IMR-90 (cell line): Measurements from ENCODE around the gene GP9. TPM values are rescaled to one million over a fixed set of nuclear protein-coding genes. Genes with fewer than 3 reads are reported as not detected.

Experiments
- ATAC-seq: fragments of 200-7000 bp; cut with Tn5 transposase; 2 replicates; pipeline ENCODE4 v1.9.1; 2020; ENCODE audit warnings: low read depth, mild to moderate bottlenecking, moderate library complexity
- BruUV-seq: library from RNA; stranded (reverse); fragments of 400-500 nt; replicated peaks from 2 replicates; lab custom pipeline; 2021; lab: Mats Ljungman, UMichigan
- CTCF ChIA-PET: fragments of 300-600 bp; formaldehyde crosslinking; extraction: SDS; loops from one replicate; lab custom pipeline; 2021; ENCODE audit warnings: antibody characterized with exemption; lab: Yijun Ruan, JAX
- POLR2A ChIA-PET: fragments of 300-600 bp; sonication (Branson Sonifier 250); formaldehyde crosslinking; loops from one replicate; lab custom pipeline; 2022; ENCODE audit warnings: antibody characterized with exemption; ENCODE audit not compliant: unreplicated experiment; lab: Charles Lee
- DNase-seq: peaks from one replicate; pipeline ENCODE4 v3.0.0; 2013
- H2AFZ ChIP-seq: replicated peaks from 2 replicates; pipeline ENCODE3; 2013; ENCODE audit warnings: low read length, mild to moderate bottlenecking; ENCODE audit not compliant: poor library complexity
- H2AK5ac ChIP-seq: 2 replicates; pipeline ENCODE4 v1.6.1; 2013; ENCODE audit warnings: low read depth, low read length, inconsistent platforms
- H2AK9ac ChIP-seq: replicated peaks from 2 replicates; pipeline ENCODE3; 2013; ENCODE audit warnings: mild to moderate bottlenecking, low read depth, low read length, moderate library complexity; ENCODE audit not compliant: poor library complexity
- H2BK120ac ChIP-seq: 2 replicates; pipeline ENCODE4 v1.6.1; 2013; ENCODE audit warnings: low read depth, low read length, inconsistent platforms
- H2BK15ac ChIP-seq: 3 replicates; pipeline ENCODE4 v1.6.1; 2013; ENCODE audit warnings: low read depth, low read length, inconsistent platforms
- H2BK20ac ChIP-seq: 2 replicates; pipeline ENCODE4 v1.6.1; 2013; ENCODE audit warnings: low read depth, mild to moderate bottlenecking, inconsistent platforms, low read length, moderate library complexity
- H2BK5ac ChIP-seq: 2 replicates; pipeline ENCODE4 v1.6.1; 2013; ENCODE audit warnings: mild to moderate bottlenecking, low read depth, low read length, inconsistent platforms; ENCODE audit not compliant: poor library complexity, severe bottlenecking
- H3K14ac ChIP-seq: replicated peaks from 2 replicates; pipeline ENCODE4 v1.6.1; 2013; ENCODE audit warnings: low read depth, low read length, inconsistent platforms
- H3K18ac ChIP-seq: 2 replicates; pipeline ENCODE4 v1.6.1; 2013; ENCODE audit warnings: low read depth, low read length, control low read depth
- H3K23ac ChIP-seq: 2 replicates; pipeline ENCODE4 v1.6.1; 2013; ENCODE audit warnings: low read depth, low read length, inconsistent platforms
- H3K27ac ChIP-seq: 2 replicates; pipeline ENCODE4 v1.5.1; 2013; ENCODE audit warnings: mild to moderate bottlenecking, control low read depth, low read length; ENCODE audit not compliant: insufficient read depth
- H3K27me3 ChIP-seq: 2 replicates; pipeline ENCODE4 v1.6.1; 2013; ENCODE audit warnings: low read length; ENCODE audit not compliant: control insufficient read depth, insufficient read depth
- H3K36me3 ChIP-seq: 2 replicates; pipeline ENCODE4 v1.6.1; 2013; ENCODE audit warnings: low read length, mixed read lengths; ENCODE audit not compliant: control insufficient read depth, insufficient read depth
- H3K4ac ChIP-seq: 2 replicates; pipeline ENCODE4 v1.6.1; 2013; ENCODE audit warnings: low read depth, low read length, inconsistent platforms
- H3K4me1 ChIP-seq: 2 replicates; pipeline ENCODE4 v1.6.1; 2013; ENCODE audit warnings: low read length, mixed read lengths; ENCODE audit not compliant: control insufficient read depth, insufficient read depth
- H3K4me2 ChIP-seq: 2 replicates; pipeline ENCODE4 v1.6.1; 2013; ENCODE audit warnings: low read depth, mild to moderate bottlenecking, control low read depth, low read length, moderate library complexity
- H3K4me3 ChIP-seq: 2 replicates; pipeline ENCODE4 v1.5.1; 2013; ENCODE audit warnings: low read depth, mild to moderate bottlenecking, control low read depth, low read length, moderate library complexity; ENCODE audit not compliant: insufficient read depth
- H3K56ac ChIP-seq: 2 replicates; pipeline ENCODE4 v1.6.1; 2013; ENCODE audit warnings: low read length, inconsistent platforms; ENCODE audit not compliant: insufficient read depth; ENCODE audit errors: extremely low read depth
- H3K79me1 ChIP-seq, 2 experiments: 2 replicates each; pipeline ENCODE4 v1.6.1; 2013; ENCODE audit warnings: low read length in 2 of 2, inconsistent platforms in 1 of 2, low read depth in 1 of 2
- H3K9ac ChIP-seq: 2 replicates; pipeline ENCODE4 v1.6.1; 2013; ENCODE audit warnings: low read depth, low read length, control low read depth
- H3K9me1 ChIP-seq: 2 replicates; pipeline ENCODE4 v1.6.1; 2013; ENCODE audit warnings: low read length, inconsistent platforms; ENCODE audit not compliant: insufficient read depth
- H3K9me3 ChIP-seq: 2 replicates; pipeline ENCODE4 v1.6.1; 2013; ENCODE audit warnings: low read length; ENCODE audit not compliant: control insufficient read depth, insufficient read depth
- H4K20me1 ChIP-seq: 2 replicates; pipeline ENCODE4 v1.6.1; 2013; ENCODE audit warnings: low read length, inconsistent platforms; ENCODE audit not compliant: insufficient read depth
- H4K5ac ChIP-seq: 2 replicates; pipeline ENCODE4 v1.6.1; 2013; ENCODE audit warnings: mild to moderate bottlenecking, low read depth, low read length, control low read depth
- H4K8ac ChIP-seq, 2 experiments: 2 replicates each; pipeline ENCODE4 v1.6.1; 2013; ENCODE audit warnings: low read depth in 2 of 2, low read length in 2 of 2, control low read depth in 1 of 2, inconsistent platforms in 1 of 2
- H4K91ac ChIP-seq: 2 replicates; pipeline ENCODE4 v1.6.1; 2013; ENCODE audit warnings: low read depth, low read length, inconsistent platforms; ENCODE audit not compliant: insufficient read depth
- BHLHE40 ChIP-seq: fragments of 150-350 bp; IDR thresholded peaks from 2 replicates; pipeline ENCODE4 v1.6.1; 2016; ENCODE audit warnings: mild to moderate bottlenecking, low read depth, low read length
- CEBPB ChIP-seq: IDR thresholded peaks from 2 replicates; pipeline ENCODE4 v1.6.1; 2012; ENCODE audit warnings: low read depth, low read length, improper control_type of control experiment
- CHD1 ChIP-seq: IDR thresholded peaks from 2 replicates; pipeline ENCODE4 v1.6.1; 2012; ENCODE audit warnings: low read depth, low read length, improper control_type of control experiment
- CTCF ChIP-seq: conservative IDR thresholded peaks from 2 replicates; pipeline ENCODE4 v1.5.1; 2012; ENCODE audit warnings: mild to moderate bottlenecking, low read depth, low read length, improper control_type of control experiment
- FOS ChIP-seq: fragments of 150-350 bp; IDR thresholded peaks from 2 replicates; pipeline ENCODE4 v1.6.1; 2016; ENCODE audit warnings: low read depth, low read length
- MAFK ChIP-seq: IDR thresholded peaks from 2 replicates; pipeline ENCODE4 v1.6.1; 2012; ENCODE audit warnings: low read depth, low read length, improper control_type of control experiment
- MAZ ChIP-seq: IDR thresholded peaks from 2 replicates; pipeline ENCODE4 v1.6.1; 2012; ENCODE audit warnings: low read depth, mild to moderate bottlenecking, low read length, improper control_type of control experiment, moderate library complexity, borderline replicate concordance
- NFE2L2 ChIP-seq: fragments of 150-350 bp; IDR thresholded peaks from 2 replicates; pipeline ENCODE4 v1.6.1; 2016; ENCODE audit warnings: low read depth, mild to moderate bottlenecking, low read length
- POLR2A ChIP-seq: IDR thresholded peaks from 2 replicates; pipeline ENCODE4 v1.6.1; 2012; ENCODE audit warnings: mild to moderate bottlenecking, low read depth, low read length
- RAD21 ChIP-seq: IDR thresholded peaks from 2 replicates; pipeline ENCODE4 v1.6.1; 2012; ENCODE audit warnings: low read length, improper control_type of control experiment
- RCOR1 ChIP-seq: IDR thresholded peaks from 2 replicates; pipeline ENCODE4 v1.6.1; 2012; ENCODE audit warnings: mild to moderate bottlenecking, low read length, improper control_type of control experiment; ENCODE audit not compliant: insufficient replicate concordance
- RFX5 ChIP-seq: IDR thresholded peaks from 2 replicates; pipeline ENCODE4 v1.8.0; 2012; ENCODE audit warnings: low read depth, mild to moderate bottlenecking, low read length, moderate library complexity
- SMC3 ChIP-seq: fragments of 150-350 bp; IDR thresholded peaks from 2 replicates; pipeline ENCODE4 v1.6.1; 2016; ENCODE audit warnings: low read depth, mild to moderate bottlenecking, antibody characterized with exemption, low read length, moderate library complexity
- USF2 ChIP-seq: fragments of 150-350 bp; IDR thresholded peaks from 2 replicates; pipeline ENCODE4 v1.6.1; 2017; ENCODE audit warnings: mild to moderate bottlenecking, antibody characterized with exemption, low read length, low read depth
- WGBS, 2 experiments: methylation state at CpG; one replicate each; pipeline versions ENCODE4 v1.1.5 to v1.1.7; 2013; ENCODE audit warnings: missing lambda C conversion rate in 2 of 2; ENCODE audit not compliant: insufficient read length in 1 of 2; ENCODE audit errors: extremely low coverage in 2 of 2; 5-methylcytosine and 5-hydroxymethylcytosine counted together
- dilution Hi-C: fragments of 300-500 bp; cut with HindIII; formaldehyde crosslinking; loops from one replicate; pipeline ENCODE4 v1.14.3; 2018; ENCODE audit warnings: low sequenced_read_pairs; ENCODE audit not compliant: unreplicated experiment
- in situ Hi-C: fragments of 300-500 bp; cut with MboI; formaldehyde crosslinking; loops from 3 replicates; pipeline ENCODE4 v1.14.3; 2019; ENCODE audit warnings: low sequenced_read_pairs, inconsistent platforms, mixed read lengths
- intact Hi-C: fragments of 100-400 bp; cut with micrococcal nuclease; formaldehyde crosslinking; loops from 2 replicates; pipeline ENCODE4 v1.10.0; 2022
- polyA plus RNA-seq, 3 experiments: library from polyadenylated mRNA; depleted of rRNA; stranded (reverse); fragments of >200 nt; gene quantifications; 2 replicates each; pipeline ENCODE4 v1.2.3, GENCODE V29; 2012; ENCODE audit warnings: low replicate concordance in 1 of 3
- total RNA-seq: library from RNA; depleted of rRNA; stranded (reverse); fragments of >200 nt; gene quantifications from 2 replicates; pipeline ENCODE4 v1.2.3, GENCODE V29; 2012

The GP9 gene
- total and polyA plus RNA-seq, 2 of the 4 experiments (the other 2 are of a cell fraction) = not detected

GRCh38 chr3:129061888-129062834 lies 1.6 kb downstream of the GP9 start:
- H2BK15ac ChIP-seq = no peak overlapping the region

More at GRCh38 chr3:129061888-129062834, 1.6 kb downstream of the GP9 start:
- H3K18ac ChIP-seq = no peak overlapping the region
- ChIA-PET POLR2A (no interaction called here), CTCF (interaction anchor here (0.6 kb wide), 1 partner anchor 20 kb away, joined by 3 read pairs; no protein-coding TSS in a partner anchor)
- no peak overlapping the region for H2BK120ac ChIP-seq
- H4K91ac ChIP-seq = no peak overlapping the region
- H4K20me1 ChIP-seq = no peaks in the 10 kb centered on the region
- H3K56ac ChIP-seq = no peak overlapping the region
- no peak overlapping the region for H3K4ac ChIP-seq
- H3K23ac ChIP-seq = no peak overlapping the region
- peak overlapping the region; percentile 56 for H2AFZ ChIP-seq
- no peak overlapping the region for H2AK5ac ChIP-seq
- TF ChIP-seq USF2 (no peak), CTCF (no peak), SMC3 (no peak), FOS (no peak), CHD1 (no peak), RFX5 (no peak), POLR2A (no peak), RAD21 (no peak), NFE2L2 (no peak), RCOR1 (no peak), MAZ (no peak), BHLHE40 (no peak), MAFK (no peak), CEBPB (no peak)
- no peak overlapping the region for H4K5ac ChIP-seq
- H2BK5ac ChIP-seq = no peak overlapping the region
- dilution Hi-C loops (no loop called here), intact Hi-C loops (no loop called here), in situ Hi-C loops (no loop called here)
- no peaks in the 10 kb centered on the region for H3K36me3 ChIP-seq
- ATAC-seq (no peak), DNase-seq (no peak)
- H3K27me3 ChIP-seq = peaks cover 32% of the 10 kb centered on the region
- no peak overlapping the region for H3K14ac ChIP-seq
- H3K4me3 ChIP-seq = no peak overlapping the region
- 81% methylated on average over 17 of the region's 32 CpGs; no CpG with 5 or more reads in 1 of the 2 experiments for WGBS, 2 experiments
- H3K9me3 ChIP-seq = no peaks in the 10 kb centered on the region
- H4K8ac ChIP-seq = no peak overlapping the region
- H3K4me2 ChIP-seq = no peak overlapping the region
- H3K9me1 ChIP-seq = no peaks in the 10 kb centered on the region
- H3K27ac ChIP-seq = no peak overlapping the region
- no peaks in the 10 kb centered on the region for H3K79me1 ChIP-seq
- no peak overlapping the region for H2AK9ac ChIP-seq
- H2BK20ac ChIP-seq = no peak overlapping the region
- no TSS peak for BruUV-seq
- no peak overlapping the region for H3K9ac ChIP-seq
- H3K4me1 ChIP-seq = peaks cover 2% of the 10 kb centered on the region; the same call in 1 of the 2 replicates
